Stimulated activated CD4-positive, alpha-beta T cell treated with anti-CD3 and anti-CD28 coated beads, TNF-alpha, amount 100 ng/mL, for 24 hours (primary cell): ENCODE results near the gene SCN9A.
"Not testable (repeated sequence)": the region's sequence is repeated elsewhere in the genome, so short reads cannot be mapped to it uniquely, and the experiment has no call there.

Source experiments
- DNase-seq, 3 experiments: peaks; one replicate each; pipeline ENCODE4 v3.0.0-alpha.2; 2020; ENCODE audit warnings: low read depth in 3 of 3

Gene SCN9A

GRCh38 chr2:166375736-166376487 is at the start of gene SCN9A:
Gene SCN9A, minus strand, starts transcription at chr2:166375944. Its CDS starts 64,188 bp downstream, at chr2:166311756.
- DNase-seq = peak in 1 of 3 experiments; percentile 18

GRCh38 chr2:166424841-166425240 is 49.1 kb upstream of the SCN9A start:
- no peak for DNase-seq

- DNase-seq = no peak
Observed at GRCh38 chr2:166419616-166419934, 43.8 kb upstream of the SCN9A start.

GRCh38 chr2:166418853-166419615 is 43.3 kb upstream of the SCN9A start:
- no peak for DNase-seq

GRCh38 chr2:166417669-166418068 is 41.9 kb upstream of the SCN9A start:
- DNase-seq = no peak

GRCh38 chr2:166413255-166413654 is 37.5 kb upstream of the SCN9A start:
- no peak for DNase-seq

GRCh38 chr2:166411473-166412230 is 35.9 kb upstream of the SCN9A start:
- DNase-seq = no peak

- DNase-seq = no peak
Observed at GRCh38 chr2:166410828-166411472, 35.2 kb upstream of the SCN9A start.

GRCh38 chr2:166407746-166408145 is 32.0 kb upstream of the SCN9A start:
- not testable (repeated sequence) for DNase-seq

GRCh38 chr2:166406374-166406773 is 30.6 kb upstream of the SCN9A start:
- no peak for DNase-seq

- no peak for DNase-seq
Observed at GRCh38 chr2:166405569-166405926, 29.8 kb upstream of the SCN9A start.

GRCh38 chr2:166404831-166405568 is 29.3 kb upstream of the SCN9A start:
- no peak for DNase-seq

- DNase-seq = no peak
Observed at GRCh38 chr2:166394245-166394644, 18.5 kb upstream of the SCN9A start.

GRCh38 chr2:166393008-166393407 is 17.3 kb upstream of the SCN9A start:
- DNase-seq = no peak

- DNase-seq = no peak
Observed at GRCh38 chr2:166388481-166389070, 12.8 kb upstream of the SCN9A start.

- DNase-seq = no peak
Observed at GRCh38 chr2:166385313-166385712, 9.6 kb upstream of the SCN9A start.

- DNase-seq = no peak
Observed at GRCh38 chr2:166384774-166385173, 9.0 kb upstream of the SCN9A start.

- DNase-seq = no peak
Observed at GRCh38 chr2:166382448-166382847, 6.7 kb upstream of the SCN9A start.

GRCh38 chr2:166380615-166381014 is 4.9 kb upstream of the SCN9A start:
- DNase-seq = no peak

- DNase-seq = no peak
Observed at GRCh38 chr2:166376873-166377272, 1.1 kb upstream of the SCN9A start.

- DNase-seq = no peak
Observed at GRCh38 chr2:166376488-166376828, 714 bp upstream of the SCN9A start.
